Measurements from ENCODE around the gene HOOK1.
"Not testable (repeated sequence)": the region's sequence is repeated elsewhere in the genome, so short reads cannot be mapped to it uniquely, and the experiment has no call there.

The HOOK1 gene

GRCh38 chr1:59852117-59852516 is 37.4 kb downstream of the HOOK1 start:
- Histone ChIP-seq H4K20me1 (ENCODE audit: low read depth, low read length) (no peaks in the 10 kb centered on the region), H3K9me3 (ENCODE audit: insufficient read depth, low read length) (no peaks in the 10 kb centered on the region), H3K36me3 (ENCODE audit: low read length) (no peaks in the 10 kb centered on the region), H3K9me2 (replicated peaks; ENCODE audit: insufficient read depth, low read length) (no peaks in the 10 kb centered on the region), H3K4me2 (ENCODE audit: low read depth, low read length, poor library complexity, severe bottlenecking) (no peak overlapping the region), H3K4me3 (ENCODE audit: insufficient read depth, low read length, poor library complexity, severe bottlenecking) (no peak overlapping the region), H3F3A (ENCODE audit: insufficient read depth) (no peaks in the 10 kb centered on the region), H3K9ac (ENCODE audit: low read length) (no peak overlapping the region), H3K79me2 (ENCODE audit: insufficient read depth, low read length) (no peaks in the 10 kb centered on the region), H2AFZ (ENCODE audit: low read depth, low read length, severe bottlenecking) (no peak overlapping the region), H3K27me3 (ENCODE audit: low read length) (no peaks in the 10 kb centered on the region), H3K27ac (ENCODE audit: low read depth, low read length) (no peak overlapping the region)
- TF ChIP-seq CTCF (IDR thresholded peaks at IDR 0.05; ENCODE audit: insufficient read depth, low read length, poor library complexity, severe bottlenecking) (no peak), EZH2phosphoT487 (conservative IDR thresholded peaks at IDR 0.05; ENCODE audit: low read length) (no peak)

GRCh38 chr1:59855297-59855696 is 40.5 kb downstream of the HOOK1 start:
- H4K20me1 ChIP-seq (ENCODE audit: low read depth, low read length); H3K9me3 ChIP-seq (ENCODE audit: insufficient read depth, low read length); H3K4me2 ChIP-seq (ENCODE audit: low read depth, low read length, poor library complexity, severe bottlenecking); H3K36me3 ChIP-seq (ENCODE audit: low read length); H3K27ac ChIP-seq (ENCODE audit: low read depth, low read length); H3K79me2 ChIP-seq (ENCODE audit: insufficient read depth, low read length); H3K4me3 ChIP-seq (ENCODE audit: insufficient read depth, low read length, poor library complexity, severe bottlenecking); H3K27me3 ChIP-seq (ENCODE audit: low read length); H3F3A ChIP-seq (ENCODE audit: insufficient read depth); H3K9ac ChIP-seq (ENCODE audit: low read length); H2AFZ ChIP-seq (ENCODE audit: low read depth, low read length, severe bottlenecking); H3K9me2 ChIP-seq (replicated peaks; ENCODE audit: insufficient read depth, low read length): not testable (repeated sequence)

GRCh38 chr1:59856725-59857338 is 42.1 kb downstream of the HOOK1 start:
- Histone ChIP-seq H3K9me3 (ENCODE audit: insufficient read depth, low read length) (no peaks in the 10 kb centered on the region), H3K9me2 (replicated peaks; ENCODE audit: insufficient read depth, low read length) (no peaks in the 10 kb centered on the region), H2AFZ (ENCODE audit: low read depth, low read length, severe bottlenecking) (no peak overlapping the region), H3K79me2 (ENCODE audit: insufficient read depth, low read length) (no peaks in the 10 kb centered on the region), H3F3A (ENCODE audit: insufficient read depth) (no peaks in the 10 kb centered on the region), H3K36me3 (ENCODE audit: low read length) (no peaks in the 10 kb centered on the region), H3K27ac (ENCODE audit: low read depth, low read length) (no peak overlapping the region), H3K27me3 (ENCODE audit: low read length) (no peaks in the 10 kb centered on the region), H4K20me1 (ENCODE audit: low read depth, low read length) (no peaks in the 10 kb centered on the region), H3K4me2 (ENCODE audit: low read depth, low read length, poor library complexity, severe bottlenecking) (no peak overlapping the region), H3K4me3 (ENCODE audit: insufficient read depth, low read length, poor library complexity, severe bottlenecking) (no peak overlapping the region), H3K9ac (ENCODE audit: low read length) (no peak overlapping the region)
- TF ChIP-seq EZH2phosphoT487 (conservative IDR thresholded peaks at IDR 0.05; ENCODE audit: low read length) = no peak
- TF ChIP-seq CTCF (IDR thresholded peaks at IDR 0.05; ENCODE audit: insufficient read depth, low read length, poor library complexity, severe bottlenecking) = no peak

- Histone ChIP-seq H4K20me1 (ENCODE audit: low read depth, low read length) (no peaks in the 10 kb centered on the region), H3K27me3 (ENCODE audit: low read length) (no peaks in the 10 kb centered on the region), H3F3A (ENCODE audit: insufficient read depth) (no peaks in the 10 kb centered on the region), H3K4me2 (ENCODE audit: low read depth, low read length, poor library complexity, severe bottlenecking) (no peak overlapping the region), H3K4me3 (ENCODE audit: insufficient read depth, low read length, poor library complexity, severe bottlenecking) (no peak overlapping the region), H3K9me3 (ENCODE audit: insufficient read depth, low read length) (no peaks in the 10 kb centered on the region), H3K36me3 (ENCODE audit: low read length) (no peaks in the 10 kb centered on the region), H3K9ac (ENCODE audit: low read length) (no peak overlapping the region), H3K27ac (ENCODE audit: low read depth, low read length) (no peak overlapping the region), H3K9me2 (replicated peaks; ENCODE audit: insufficient read depth, low read length) (no peaks in the 10 kb centered on the region), H3K79me2 (ENCODE audit: insufficient read depth, low read length) (no peaks in the 10 kb centered on the region), H2AFZ (ENCODE audit: low read depth, low read length, severe bottlenecking) (no peak overlapping the region)
- TF ChIP-seq EZH2phosphoT487 (conservative IDR thresholded peaks at IDR 0.05; ENCODE audit: low read length) (no peak), CTCF (IDR thresholded peaks at IDR 0.05; ENCODE audit: insufficient read depth, low read length, poor library complexity, severe bottlenecking) (no peak)
Measured at GRCh38 chr1:59857679-59858354, 43.1 kb downstream of the HOOK1 start.
